ENCODE data around the gene CADM2. TPM values are rescaled to one million over a fixed set of nuclear protein-coding genes. Genes with fewer than 3 reads are reported as not detected.

The CADM2 gene
- total RNA-seq, 1 experiment from 2014 or later: 0.47 TPM

DNA sequence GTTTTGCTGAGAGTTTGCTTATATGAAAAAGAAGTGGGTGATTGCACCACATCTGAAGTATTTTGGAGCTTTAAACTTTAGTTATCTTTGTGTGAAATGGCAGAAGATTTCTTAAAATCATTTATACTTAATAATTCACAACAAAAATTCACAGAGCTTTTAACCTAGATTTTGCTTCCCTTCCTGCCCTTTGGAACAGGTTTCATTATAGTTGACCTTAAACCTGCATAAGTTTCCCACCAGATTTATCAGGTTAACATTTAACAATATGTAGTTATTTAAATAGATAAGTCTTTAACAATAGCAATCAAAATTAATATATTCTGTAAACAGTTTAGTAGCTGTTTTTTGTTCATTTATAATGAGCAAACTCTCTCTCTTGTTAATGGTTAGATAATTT is 30.3 kb downstream of the CADM2 start:
- CTCF ChIA-PET: no interaction called here

DNA sequence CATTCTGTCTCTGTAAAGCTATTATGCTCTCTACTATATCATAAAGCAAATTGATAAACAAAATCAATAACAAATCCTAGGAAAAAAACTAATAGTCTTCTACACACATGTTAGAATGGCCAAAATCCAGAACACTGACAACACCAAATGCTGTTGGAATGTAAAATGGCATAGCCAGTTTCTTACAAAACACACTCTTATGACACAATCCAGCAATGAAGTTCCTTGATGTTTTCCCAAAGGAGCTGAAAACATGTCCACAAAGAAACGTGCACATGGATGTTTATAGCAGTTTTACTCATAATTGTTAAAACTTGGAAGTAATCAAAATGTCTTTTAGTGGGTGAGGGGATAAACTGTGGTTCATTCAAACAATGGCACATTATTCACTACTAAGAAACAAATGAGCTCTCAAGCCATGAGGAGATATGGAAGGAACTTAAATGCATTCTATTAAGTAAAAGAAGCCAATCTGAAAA is 32.7 kb downstream of the CADM2 start:
- no peaks in the 10 kb centered on the region for H4K20me1 ChIP-seq (ENCODE audit: low read length)
- no peak overlapping the region for H3K27ac ChIP-seq (ENCODE audit: low read length)
- no peak overlapping the region for H3K9ac ChIP-seq (ENCODE audit: low read length)
- POLR2A ChIA-PET (ENCODE audit: unreplicated experiment): no interaction called here
- intact Hi-C loops (cut with micrococcal nuclease): no loop called here
- no peaks in the 10 kb centered on the region for H3K27me3 ChIP-seq (ENCODE audit: low read length)
- H3K9me2 ChIP-seq (replicated peaks; ENCODE audit: low read length): no peaks in the 10 kb centered on the region
- no peak overlapping the region for H2AFZ ChIP-seq (ENCODE audit: low read length)
- H3K4me3 ChIP-seq (ENCODE audit: low read length): no peak overlapping the region
- no peaks in the 10 kb centered on the region for H3F3A ChIP-seq (ENCODE audit: low read length, unreplicated experiment)
- TF ChIP-seq EZH2phosphoT487 (IDR thresholded peaks at IDR 0.05; ENCODE audit: borderline replicate concordance, low read length): no peak
- TF ChIP-seq, protein P1, sequence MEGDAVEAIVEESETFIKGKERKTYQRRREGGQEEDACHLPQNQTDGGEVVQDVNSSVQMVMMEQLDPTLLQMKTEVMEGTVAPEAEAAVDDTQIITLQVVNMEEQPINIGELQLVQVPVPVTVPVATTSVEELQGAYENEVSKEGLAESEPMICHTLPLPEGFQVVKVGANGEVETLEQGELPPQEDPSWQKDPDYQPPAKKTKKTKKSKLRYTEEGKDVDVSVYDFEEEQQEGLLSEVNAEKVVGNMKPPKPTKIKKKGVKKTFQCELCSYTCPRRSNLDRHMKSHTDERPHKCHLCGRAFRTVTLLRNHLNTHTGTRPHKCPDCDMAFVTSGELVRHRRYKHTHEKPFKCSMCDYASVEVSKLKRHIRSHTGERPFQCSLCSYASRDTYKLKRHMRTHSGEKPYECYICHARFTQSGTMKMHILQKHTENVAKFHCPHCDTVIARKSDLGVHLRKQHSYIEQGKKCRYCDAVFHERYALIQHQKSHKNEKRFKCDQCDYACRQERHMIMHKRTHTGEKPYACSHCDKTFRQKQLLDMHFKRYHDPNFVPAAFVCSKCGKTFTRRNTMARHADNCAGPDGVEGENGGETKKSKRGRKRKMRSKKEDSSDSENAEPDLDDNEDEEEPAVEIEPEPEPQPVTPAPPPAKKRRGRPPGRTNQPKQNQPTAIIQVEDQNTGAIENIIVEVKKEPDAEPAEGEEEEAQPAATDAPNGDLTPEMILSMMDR (conservative IDR thresholded peaks at IDR 0.05; ENCODE audit: low read depth, low read length): no peak
- H3K4me1 ChIP-seq (ENCODE audit: insufficient read depth, low read length): no peaks in the 10 kb centered on the region
- H3K9me3 ChIP-seq (ENCODE audit: low read length): no peaks in the 10 kb centered on the region
- no peaks in the 10 kb centered on the region for H3K79me2 ChIP-seq (ENCODE audit: low read length)
- no TSS peak for BruUV-seq (replicated peaks)
- no peak overlapping the region for H3K4me2 ChIP-seq (ENCODE audit: low read length)
- CTCF ChIA-PET: no interaction called here
- DNase-seq: no peak
- ATAC-seq: no peak
- H3K36me3 ChIP-seq (ENCODE audit: low read depth, low read length): no peaks in the 10 kb centered on the region

More for the DNA sequence above, 30.3 kb downstream of the CADM2 start:
- Histone ChIP-seq H3K4me3 (ENCODE audit: low read length) (no peak overlapping the region), H3K36me3 (ENCODE audit: low read depth, low read length) (no peaks in the 10 kb centered on the region), H3K4me1 (ENCODE audit: insufficient read depth, low read length) (no peaks in the 10 kb centered on the region), H3K79me2 (ENCODE audit: low read length) (no peaks in the 10 kb centered on the region), H3K9ac (ENCODE audit: low read length) (no peak overlapping the region), H3K27ac (ENCODE audit: low read length) (no peak overlapping the region), H3K9me2 (replicated peaks; ENCODE audit: low read length) (no peaks in the 10 kb centered on the region), H2AFZ (ENCODE audit: low read length) (no peak overlapping the region), H3K9me3 (ENCODE audit: low read length) (no peaks in the 10 kb centered on the region), H3F3A (ENCODE audit: low read length, unreplicated experiment) (no peaks in the 10 kb centered on the region), H3K27me3 (ENCODE audit: low read length) (no peaks in the 10 kb centered on the region), H4K20me1 (ENCODE audit: low read length) (no peaks in the 10 kb centered on the region), H3K4me2 (ENCODE audit: low read length) (no peak overlapping the region)
- TF ChIP-seq, protein P1 (conservative IDR thresholded peaks at IDR 0.05; ENCODE audit: low read depth, low read length): no peak
- no peak for TF ChIP-seq EZH2 (IDR thresholded peaks at IDR 0.05; ENCODE audit: low read length, unreplicated experiment)
- no peak for TF ChIP-seq EZH2phosphoT487 (IDR thresholded peaks at IDR 0.05; ENCODE audit: borderline replicate concordance, low read length)
- POLR2A ChIA-PET (ENCODE audit: unreplicated experiment): no interaction called here
- no peak for DNase-seq
- intact Hi-C loops (cut with micrococcal nuclease): no loop called here
- no peak for ATAC-seq
- BruUV-seq (replicated peaks): no TSS peak

DNA sequence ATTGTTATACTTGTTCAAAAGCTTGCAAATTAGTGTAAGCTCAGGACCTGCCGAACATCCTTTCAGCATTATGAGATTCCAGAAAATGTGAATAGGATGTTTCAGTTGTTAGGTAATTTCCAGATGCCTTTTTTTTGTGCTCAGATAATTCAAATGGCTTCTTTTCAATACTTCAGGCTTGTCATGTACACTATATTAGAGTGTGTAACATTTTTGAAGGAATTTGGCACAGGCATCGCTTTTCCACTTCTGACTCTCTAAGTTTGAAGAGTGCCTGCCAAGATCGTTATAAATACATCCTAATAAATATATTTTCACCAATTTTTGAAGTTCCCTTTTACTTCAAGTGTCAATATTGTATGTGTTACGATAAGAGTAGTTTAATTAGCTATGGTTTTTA is 35.2 kb downstream of the CADM2 start:
- Histone ChIP-seq H3K27me3 (ENCODE audit: low read length) (no peaks in the 10 kb centered on the region), H3K9me2 (replicated peaks; ENCODE audit: low read length) (no peaks in the 10 kb centered on the region), H3K4me3 (ENCODE audit: low read length) (no peak overlapping the region), H2AFZ (ENCODE audit: low read length) (no peak overlapping the region), H3F3A (ENCODE audit: low read length, unreplicated experiment) (no peaks in the 10 kb centered on the region), H3K27ac (ENCODE audit: low read length) (no peak overlapping the region), H3K79me2 (ENCODE audit: low read length) (no peaks in the 10 kb centered on the region), H3K9ac (ENCODE audit: low read length) (no peak overlapping the region), H3K9me3 (ENCODE audit: low read length) (no peaks in the 10 kb centered on the region), H3K4me1 (ENCODE audit: insufficient read depth, low read length) (no peaks in the 10 kb centered on the region), H4K20me1 (ENCODE audit: low read length) (no peaks in the 10 kb centered on the region), H3K36me3 (ENCODE audit: low read depth, low read length) (no peaks in the 10 kb centered on the region), H3K4me2 (ENCODE audit: low read length) (no peak overlapping the region)
- ChIA-PET CTCF (no interaction called here), POLR2A (ENCODE audit: unreplicated experiment) (no interaction called here)
- intact Hi-C loops (cut with micrococcal nuclease): no loop called here
- DNase-seq (no peak), ATAC-seq (no peak)
- BruUV-seq (replicated peaks): no TSS peak
- TF ChIP-seq, protein P1 (conservative IDR thresholded peaks at IDR 0.05; ENCODE audit: low read depth, low read length): no peak
- TF ChIP-seq EZH2phosphoT487 (IDR thresholded peaks at IDR 0.05; ENCODE audit: borderline replicate concordance, low read length): no peak
- no peak for TF ChIP-seq EZH2 (IDR thresholded peaks at IDR 0.05; ENCODE audit: low read length, unreplicated experiment)
